ENCODE measurements around the gene ADAM10. TPM values are rescaled to one million over a fixed set of nuclear protein-coding genes. Genes with fewer than 3 reads are reported as not detected.

Gene ADAM10
- total RNA-seq, 1 experiment from 2014 or later = 159 TPM

DNA sequence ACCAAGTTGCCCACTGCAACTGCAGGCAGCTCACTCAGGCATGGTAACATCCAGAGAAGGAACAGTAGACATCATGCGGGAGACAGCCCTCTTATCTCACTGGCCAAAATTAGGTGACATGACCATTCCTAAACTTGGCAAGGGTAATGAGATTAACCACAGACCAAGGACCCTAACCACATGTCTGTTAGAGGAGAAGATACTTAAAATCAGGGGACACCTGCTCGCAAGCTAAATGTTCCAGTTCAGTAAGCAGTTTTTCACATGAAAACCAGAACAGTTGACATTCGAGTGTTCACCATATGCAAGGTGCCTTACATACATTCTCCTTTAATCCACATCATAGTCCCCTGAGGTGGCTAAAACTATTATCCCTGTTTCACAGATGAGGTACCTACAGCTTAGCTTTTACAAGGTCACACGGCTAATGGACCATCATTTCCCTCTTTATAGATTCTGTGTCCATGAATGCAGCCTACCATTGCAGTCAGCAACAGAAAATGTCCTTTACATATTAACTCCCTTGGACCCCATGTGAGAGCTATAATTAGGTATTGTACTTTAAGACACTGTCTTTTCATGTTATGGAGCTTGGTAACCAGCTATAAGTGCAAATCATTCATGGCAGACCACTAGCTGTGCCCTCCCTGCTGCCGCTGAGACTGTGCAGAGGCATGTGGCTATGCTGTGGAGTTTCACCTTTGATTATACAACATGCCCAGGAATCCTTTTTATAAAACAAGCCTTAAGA, 163.6 kb downstream of the ADAM10 start:
- H2BK12ac ChIP-seq (ENCODE audit: insufficient read length, low read depth, low read length) = no peak overlapping the region
- H4K20me1 ChIP-seq (ENCODE audit: control insufficient read depth, insufficient read depth, insufficient read length) = no peaks in the 10 kb centered on the region
- no peak overlapping the region for H3K56ac ChIP-seq (ENCODE audit: insufficient read length, low read depth, low read length)
- H3K27me3 ChIP-seq (ENCODE audit: insufficient read depth, low read length) = no peaks in the 10 kb centered on the region
- H2BK120ac ChIP-seq (ENCODE audit: low read depth, low read length, poor library complexity, severe bottlenecking) = no peak overlapping the region
- Mint-ChIP-seq H3K27ac (no peak overlapping the region; a peak in 2 of 7 replicates), H3K4me1 (peaks cover 3 to 4% of the 10 kb centered on the region in 2 experiments; a peak in 1 of 4 replicates), H3K27me3 (ENCODE audit: low read depth) (no peaks in the 10 kb centered on the region), H3K9me3 (peaks cover 6 to 8% of the 10 kb centered on the region in 2 experiments; a peak in 4 of 5 replicates), H3K36me3 (ENCODE audit: insufficient read depth in 1 of 3, low read depth in 3 of 3) (0 out of 7 replicates have a peak, but pooled peaks cover 0 to 7% (median 0%) of the 10 kb centered on the region in 3 experiments), H3K4me3 (no peak overlapping the region)
- H3K79me2 ChIP-seq (ENCODE audit: insufficient read depth, low read length) = no peaks in the 10 kb centered on the region
- H3K9ac ChIP-seq (ENCODE audit: extremely low read depth, insufficient read length, low read length) = no peak overlapping the region
- H4K91ac ChIP-seq (ENCODE audit: insufficient read length, low read depth, low read length) = no peak overlapping the region
- no peak overlapping the region for H4K5ac ChIP-seq (ENCODE audit: insufficient read length, low read depth, low read length)
- TF ChIP-seq, protein P1, sequence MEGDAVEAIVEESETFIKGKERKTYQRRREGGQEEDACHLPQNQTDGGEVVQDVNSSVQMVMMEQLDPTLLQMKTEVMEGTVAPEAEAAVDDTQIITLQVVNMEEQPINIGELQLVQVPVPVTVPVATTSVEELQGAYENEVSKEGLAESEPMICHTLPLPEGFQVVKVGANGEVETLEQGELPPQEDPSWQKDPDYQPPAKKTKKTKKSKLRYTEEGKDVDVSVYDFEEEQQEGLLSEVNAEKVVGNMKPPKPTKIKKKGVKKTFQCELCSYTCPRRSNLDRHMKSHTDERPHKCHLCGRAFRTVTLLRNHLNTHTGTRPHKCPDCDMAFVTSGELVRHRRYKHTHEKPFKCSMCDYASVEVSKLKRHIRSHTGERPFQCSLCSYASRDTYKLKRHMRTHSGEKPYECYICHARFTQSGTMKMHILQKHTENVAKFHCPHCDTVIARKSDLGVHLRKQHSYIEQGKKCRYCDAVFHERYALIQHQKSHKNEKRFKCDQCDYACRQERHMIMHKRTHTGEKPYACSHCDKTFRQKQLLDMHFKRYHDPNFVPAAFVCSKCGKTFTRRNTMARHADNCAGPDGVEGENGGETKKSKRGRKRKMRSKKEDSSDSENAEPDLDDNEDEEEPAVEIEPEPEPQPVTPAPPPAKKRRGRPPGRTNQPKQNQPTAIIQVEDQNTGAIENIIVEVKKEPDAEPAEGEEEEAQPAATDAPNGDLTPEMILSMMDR (conservative IDR thresholded peaks at IDR 0.05) = no peak
- no peak overlapping the region for H3T11ph ChIP-seq (ENCODE audit: low read length)
- no peak overlapping the region for H2AK5ac ChIP-seq (ENCODE audit: insufficient read length, low read length)
- no peaks in the 10 kb centered on the region for H3K79me1 ChIP-seq (ENCODE audit: insufficient read depth, low read depth, low read length, poor library complexity, severe bottlenecking)
- no peak overlapping the region for H3K14ac ChIP-seq (ENCODE audit: insufficient read depth, low read length)
- no peaks in the 10 kb centered on the region for H3K23me2 ChIP-seq (ENCODE audit: insufficient read length, low read depth, low read length, poor library complexity, severe bottlenecking)
- H3K23ac ChIP-seq (ENCODE audit: insufficient read length, low read depth, low read length) = no peak overlapping the region
- peaks cover 5% of the 10 kb centered on the region; the same call in 1 of the 2 replicates for H3K4me1 ChIP-seq (ENCODE audit: insufficient read depth, low read length)
- no peak overlapping the region for H2AFZ ChIP-seq (ENCODE audit: low read length)
- H2BK5ac ChIP-seq (ENCODE audit: insufficient read length, low read length) = no peak overlapping the region
- no peak for DNase-seq
- H3K4ac ChIP-seq (ENCODE audit: low read depth, low read length) = no peak overlapping the region
- H3K27ac ChIP-seq (ENCODE audit: insufficient read length, low read depth, low read length) = no peak overlapping the region
- H3K18ac ChIP-seq (ENCODE audit: insufficient read length, low read depth, low read length) = no peak overlapping the region
- no peaks in the 10 kb centered on the region for H3K9me3 ChIP-seq (ENCODE audit: control insufficient read depth, low read depth, low read length)
- H4K8ac ChIP-seq (replicated peaks; ENCODE audit: insufficient read length, low read depth, low read length) = no peak overlapping the region
- H2BK20ac ChIP-seq (ENCODE audit: low read depth, low read length, poor library complexity, severe bottlenecking) = no peak overlapping the region
- no peak overlapping the region for H2BK15ac ChIP-seq (ENCODE audit: low read depth, low read length)
- WGBS (ENCODE audit: extremely low coverage, insufficient read length, low lambda C conversion rate) = no CpG with 5 or more reads among the region's 5 CpGs
- no peak overlapping the region for H3K4me2 ChIP-seq (ENCODE audit: insufficient read depth, insufficient read length, low read length)

All from H9 (cell line).